Colon (tissue), 2 donors: Measurements from ENCODE around the gene ARRB1.

Experiments used
- FAIRE-seq: peaks from 2 replicates; lab custom pipeline; 2012; peaks lifted over from hg19 to GRCh38; lab: Jason Lieb, UNC
- donor health status: control.
- donor health status: control.

ARRB1 gene

DNA sequence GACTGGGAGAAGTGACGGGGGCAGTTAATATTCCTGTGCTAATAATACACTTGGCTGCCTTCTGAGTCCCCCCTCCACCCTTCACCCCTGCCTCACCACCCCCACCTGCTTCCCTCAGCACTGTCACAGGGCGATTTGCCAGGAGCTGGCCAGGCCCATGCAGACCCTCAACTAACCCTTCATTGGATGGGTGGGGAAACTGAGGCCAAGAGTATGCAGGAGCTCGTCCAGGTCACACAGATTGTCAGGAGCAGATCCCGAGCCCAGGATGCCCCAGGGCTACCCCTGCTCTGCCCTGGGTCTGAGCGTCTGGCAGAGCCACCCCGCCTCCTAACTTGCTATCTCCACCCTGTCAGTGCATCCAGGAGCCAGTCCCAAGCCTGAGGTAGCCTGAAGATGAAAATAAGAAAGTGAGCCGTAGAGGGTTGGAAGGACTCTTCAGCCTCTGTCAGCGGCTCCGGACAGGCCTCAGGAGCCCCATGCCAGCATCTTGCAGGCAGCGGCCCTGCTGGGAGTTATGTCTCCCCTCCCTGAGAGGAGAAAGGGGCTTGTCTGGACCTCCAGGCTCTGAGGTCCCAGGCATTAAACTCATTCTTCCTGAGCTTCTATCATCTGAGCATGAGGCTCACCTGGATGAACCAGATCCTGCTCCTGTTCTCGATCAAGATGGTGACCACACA is 104.7 kb downstream of the ARRB1 start:
- FAIRE-seq = no peak

DNA sequence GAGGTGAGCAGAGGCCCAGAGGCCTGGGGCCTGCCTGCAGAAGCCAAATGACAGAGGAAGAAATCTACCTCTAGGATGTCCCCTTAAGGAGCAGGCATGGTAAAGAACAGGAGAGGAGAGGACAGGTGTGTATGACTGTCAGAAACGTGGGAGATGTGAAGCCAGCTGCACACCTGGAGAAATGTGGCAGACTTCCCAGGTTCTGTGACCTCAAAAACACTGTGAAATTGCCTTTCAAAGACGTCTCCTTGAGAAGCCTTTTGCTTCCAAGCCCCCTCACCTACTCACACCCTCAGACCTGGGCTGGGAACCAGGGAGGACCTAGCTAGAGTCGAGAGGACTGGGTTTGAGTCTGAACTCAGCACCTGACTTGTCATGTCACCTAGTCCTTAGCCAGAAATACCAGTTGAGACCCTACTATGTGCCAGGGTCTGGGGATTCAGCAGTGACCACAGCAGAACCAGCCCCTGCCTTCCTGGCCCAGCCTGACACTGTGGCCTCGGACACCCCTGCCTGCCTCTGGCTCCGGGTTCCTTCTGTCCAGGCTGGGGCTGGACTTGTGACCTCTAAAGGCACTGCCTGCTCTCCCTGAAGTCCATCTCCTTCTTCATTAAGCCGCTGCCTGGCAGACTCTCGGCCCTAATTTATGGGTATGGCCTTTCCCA is 105.3 kb downstream of the ARRB1 start:
- no peak for FAIRE-seq

DNA sequence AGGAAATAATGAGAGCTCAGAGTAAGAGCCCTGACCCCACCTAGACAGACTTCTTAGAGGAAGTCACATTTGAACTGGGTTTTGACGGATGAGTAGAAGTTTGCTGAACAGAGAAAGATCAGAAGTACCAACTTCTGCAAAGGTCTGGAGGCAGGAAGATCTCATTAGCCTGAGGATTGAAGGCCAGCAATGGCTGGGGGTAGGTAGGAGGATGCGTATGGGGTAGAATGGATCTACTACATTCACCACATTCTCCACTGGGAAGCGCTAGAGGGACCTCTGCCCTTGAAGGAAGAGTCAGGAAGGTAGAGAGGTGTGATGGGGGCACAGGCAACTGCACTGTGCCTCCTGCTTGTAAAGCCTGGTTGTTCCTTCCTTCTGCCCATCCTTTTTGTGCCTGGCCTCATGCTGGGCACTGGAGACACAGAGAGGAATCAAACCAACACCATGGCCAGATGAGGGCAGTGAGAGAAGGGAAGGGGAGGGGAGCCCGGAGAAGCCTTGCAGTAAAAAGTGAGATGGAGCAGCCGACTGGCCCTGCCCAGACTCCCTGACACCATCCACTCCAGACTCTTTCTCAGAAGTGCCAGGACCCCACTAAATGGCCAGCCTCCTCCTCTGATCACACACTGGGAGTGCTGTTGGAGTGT is 106.0 kb downstream of the ARRB1 start:
- no peak for FAIRE-seq

DNA sequence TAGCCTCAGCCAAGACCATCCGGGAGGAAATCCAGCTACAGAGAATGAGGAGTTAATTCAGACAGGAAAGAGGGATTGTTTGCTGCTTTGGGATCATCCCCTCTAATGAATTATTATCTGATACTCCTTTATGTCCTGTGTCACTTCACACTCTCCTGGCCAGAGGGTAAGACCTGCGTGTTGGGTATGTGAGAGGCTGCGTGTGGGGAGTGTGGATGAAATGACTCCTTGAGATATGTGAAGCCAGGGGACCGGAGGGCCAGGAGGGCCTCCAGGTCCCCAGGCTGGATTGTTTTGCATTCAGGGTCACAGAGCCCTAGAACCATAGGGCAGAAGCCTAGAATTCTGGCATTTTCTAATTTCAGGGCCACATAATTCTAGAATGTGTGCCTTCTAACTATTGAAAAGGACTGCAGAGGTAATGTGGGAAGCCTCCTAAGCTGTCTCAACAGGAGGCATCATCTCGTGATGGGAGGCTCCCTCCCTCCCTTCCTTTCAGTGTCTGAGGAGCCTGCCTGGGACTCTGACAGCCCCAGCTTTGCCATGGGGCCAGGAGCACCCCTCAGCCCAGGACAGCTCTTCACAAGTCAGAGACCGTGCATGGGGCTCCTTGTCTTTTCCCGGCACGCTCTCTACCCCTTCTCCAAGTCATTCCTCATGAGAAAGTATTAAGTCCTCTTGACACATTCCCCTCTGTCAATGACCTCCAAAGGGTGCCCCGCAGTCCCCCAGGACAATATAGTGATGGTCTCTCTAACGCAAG is 107.2 kb downstream of the ARRB1 start:
- FAIRE-seq = no peak

DNA sequence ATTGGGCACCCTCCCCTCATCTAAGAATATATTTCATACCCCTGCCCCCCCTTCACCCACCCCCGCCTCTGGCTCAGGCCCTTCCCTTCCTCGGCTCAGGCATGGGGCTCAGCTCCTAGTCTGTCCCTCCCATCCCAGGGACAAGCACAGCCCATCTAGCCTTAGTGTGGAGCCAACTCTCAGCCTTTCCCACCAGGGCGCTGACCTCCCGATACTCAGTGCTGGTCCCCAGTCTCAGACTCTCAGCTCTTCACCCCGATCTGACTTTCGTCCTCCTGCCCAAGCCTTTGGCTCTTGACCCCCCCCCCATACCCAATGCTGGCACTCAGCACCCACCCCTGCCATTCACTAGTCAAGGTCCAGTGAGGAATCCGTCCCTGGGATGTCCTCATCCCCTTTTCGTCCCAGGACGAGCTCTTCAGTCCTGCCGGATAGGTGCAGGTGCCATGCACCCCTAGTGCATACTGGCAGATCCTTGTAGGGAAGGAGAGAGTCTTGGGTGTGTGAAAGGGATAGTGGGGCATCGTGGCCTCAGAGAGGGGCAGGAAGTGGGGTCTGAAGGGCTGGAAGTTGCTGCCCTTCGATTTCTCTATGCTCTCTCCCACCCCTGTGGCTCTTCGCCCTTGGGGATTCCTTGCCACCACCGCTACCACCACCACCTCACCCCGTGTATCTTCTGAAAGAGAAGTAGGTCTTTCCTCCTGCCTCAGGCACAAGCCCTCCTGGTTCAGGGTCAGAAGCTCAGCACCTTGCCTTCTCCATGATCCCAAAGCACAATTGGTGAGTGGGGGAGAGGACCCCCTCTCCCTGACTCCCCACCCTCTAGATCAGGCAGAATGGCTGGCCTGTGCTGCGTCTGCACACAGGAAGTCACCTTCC is 108.5 kb downstream of the ARRB1 start:
- no peak for FAIRE-seq

DNA sequence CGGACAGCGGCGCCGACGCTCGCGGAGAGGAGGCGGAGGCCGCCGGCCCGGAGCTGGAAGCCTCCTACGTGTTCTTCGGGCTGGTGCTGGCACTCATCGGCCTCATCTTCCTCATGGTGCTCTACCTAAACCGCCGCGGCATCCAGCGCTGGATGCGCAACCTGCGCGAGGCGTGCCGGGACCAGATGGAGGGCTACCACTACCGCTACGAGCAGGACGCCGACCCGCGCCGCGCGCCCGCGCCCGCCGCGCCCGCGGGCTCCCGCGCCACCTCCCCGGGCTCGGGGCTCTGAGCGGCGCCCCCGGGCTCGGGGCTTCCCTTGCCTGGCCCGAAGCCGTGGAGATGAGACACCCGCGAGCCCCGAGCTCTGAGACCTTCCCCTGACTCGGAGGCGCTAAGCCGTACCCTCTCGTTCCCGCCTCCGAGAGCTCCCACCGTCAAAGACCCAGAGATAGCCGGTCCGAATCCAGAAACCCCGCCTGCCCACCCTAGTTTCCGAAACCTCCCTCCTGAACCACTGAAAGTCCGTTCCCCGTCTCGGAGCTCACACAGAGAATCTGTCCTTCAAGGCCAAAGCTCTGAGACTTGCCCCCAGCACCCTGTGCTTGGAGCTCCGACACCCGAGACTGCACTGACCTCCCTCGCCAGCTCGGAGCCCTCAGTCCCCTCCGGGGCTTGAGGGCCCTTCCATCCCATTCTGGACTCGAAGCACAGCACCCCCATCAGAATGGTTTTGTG is 109.4 kb downstream of the ARRB1 start:
- FAIRE-seq = no peak

DNA sequence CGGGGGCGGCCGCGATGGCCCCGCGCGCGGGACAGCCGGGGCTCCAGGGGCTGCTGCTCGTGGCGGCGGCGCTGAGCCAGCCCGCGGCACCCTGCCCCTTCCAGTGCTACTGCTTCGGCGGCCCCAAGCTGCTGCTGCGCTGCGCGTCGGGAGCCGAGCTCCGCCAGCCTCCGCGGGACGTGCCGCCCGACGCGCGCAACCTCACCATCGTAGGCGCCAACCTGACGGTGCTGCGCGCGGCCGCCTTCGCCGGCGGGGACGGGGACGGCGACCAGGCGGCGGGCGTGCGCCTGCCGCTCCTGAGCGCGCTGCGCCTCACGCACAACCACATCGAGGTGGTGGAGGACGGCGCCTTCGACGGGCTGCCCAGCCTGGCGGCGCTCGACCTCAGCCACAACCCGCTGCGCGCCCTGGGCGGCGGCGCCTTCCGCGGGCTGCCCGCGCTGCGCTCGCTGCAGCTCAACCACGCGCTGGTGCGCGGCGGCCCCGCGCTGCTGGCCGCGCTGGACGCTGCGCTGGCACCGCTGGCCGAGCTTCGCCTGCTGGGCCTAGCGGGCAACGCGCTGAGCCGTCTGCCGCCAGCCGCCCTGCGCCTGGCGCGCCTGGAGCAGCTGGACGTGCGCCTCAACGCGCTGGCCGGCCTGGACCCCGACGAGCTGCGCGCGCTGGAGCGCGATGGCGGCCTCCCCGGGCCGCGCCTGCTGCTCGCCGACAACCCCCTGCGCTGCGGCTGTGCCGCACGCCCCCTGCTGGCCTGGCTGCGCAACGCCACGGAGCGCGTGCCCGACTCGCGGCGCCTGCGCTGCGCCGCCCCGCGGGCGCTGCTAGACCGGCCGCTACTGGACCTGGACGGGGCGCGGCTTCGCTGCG is 110.2 kb downstream of the ARRB1 start:
- no peak for FAIRE-seq

DNA sequence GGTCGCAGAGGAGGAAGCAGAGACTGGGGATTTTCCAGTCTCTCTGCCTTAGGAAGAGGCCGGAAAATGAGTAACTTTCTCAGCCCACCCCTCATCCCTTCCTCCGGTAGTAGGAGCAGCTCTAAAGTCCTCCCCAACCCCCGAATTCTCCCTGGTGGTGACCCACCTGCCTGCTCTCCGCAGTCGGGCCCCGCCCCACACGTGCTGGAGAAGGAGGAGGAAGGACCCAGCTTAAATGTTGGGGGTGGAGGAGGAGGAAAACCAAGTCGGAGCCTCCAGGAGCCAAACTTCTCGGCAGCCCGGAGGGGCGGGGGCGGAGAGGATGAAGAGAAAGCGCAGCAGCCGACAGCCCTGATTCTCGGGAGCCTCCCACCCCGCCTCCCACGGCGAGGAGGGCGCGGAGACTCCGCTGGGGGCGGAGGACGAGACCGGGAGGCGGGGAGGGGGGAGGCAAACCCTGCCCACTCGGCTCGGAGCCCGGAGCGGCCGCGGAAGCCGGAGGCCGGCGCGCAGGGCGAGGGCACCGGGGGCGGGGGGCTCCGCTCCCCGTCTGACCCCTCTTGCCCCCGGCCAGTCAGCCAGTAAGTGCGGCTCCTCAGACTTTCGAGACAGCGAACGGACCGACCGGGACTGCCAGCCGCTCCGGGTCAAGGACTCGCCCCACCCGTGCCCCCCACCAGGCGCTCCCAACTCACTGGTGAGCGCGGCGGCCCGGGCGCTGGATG is 111.0 kb downstream of the ARRB1 start, which contains the start of gene TPBGL:
TSS of gene TPBGL (plus strand) at position 464 of the 725 bp plus-strand sequence. CDS start 276 bp downstream, outside the sequence.
- FAIRE-seq = no peak

DNA sequence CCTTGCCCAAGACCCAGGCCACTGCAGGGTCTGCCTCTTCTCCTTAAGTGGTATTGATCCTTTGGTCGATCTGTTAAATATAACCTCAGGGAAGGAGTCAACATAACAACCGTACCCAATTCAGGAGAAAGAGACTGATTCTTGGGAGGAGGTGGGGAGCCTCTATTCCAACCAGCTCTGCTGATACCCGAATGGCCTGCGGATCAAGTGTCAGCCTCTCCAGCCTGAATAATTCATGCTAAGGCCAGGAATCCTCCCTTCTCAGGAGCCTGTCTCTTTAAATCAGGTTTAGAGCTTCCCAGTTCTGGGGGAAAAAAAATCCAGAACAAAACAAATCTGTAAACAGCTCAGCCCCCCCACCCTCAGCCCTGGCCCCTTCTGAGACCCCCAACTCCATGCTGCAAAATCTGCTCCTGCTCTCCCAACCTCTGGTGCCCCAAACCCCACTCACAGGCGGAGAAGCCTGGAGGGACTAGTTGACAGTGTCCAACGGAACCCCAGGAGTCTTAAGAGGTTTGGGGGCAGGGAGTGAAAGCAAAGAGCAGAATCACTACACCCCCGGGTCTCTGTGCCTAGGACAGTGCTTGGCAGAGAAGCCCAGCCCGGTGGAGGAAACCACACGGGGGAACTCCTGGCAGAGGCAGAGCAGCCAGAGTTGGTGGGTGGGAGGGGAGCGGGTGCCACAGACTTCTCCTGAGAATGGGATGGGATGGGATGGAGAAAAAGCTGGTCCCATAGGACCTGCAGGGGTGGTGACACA is 111.8 kb downstream of the ARRB1 start:
- FAIRE-seq = no peak

DNA sequence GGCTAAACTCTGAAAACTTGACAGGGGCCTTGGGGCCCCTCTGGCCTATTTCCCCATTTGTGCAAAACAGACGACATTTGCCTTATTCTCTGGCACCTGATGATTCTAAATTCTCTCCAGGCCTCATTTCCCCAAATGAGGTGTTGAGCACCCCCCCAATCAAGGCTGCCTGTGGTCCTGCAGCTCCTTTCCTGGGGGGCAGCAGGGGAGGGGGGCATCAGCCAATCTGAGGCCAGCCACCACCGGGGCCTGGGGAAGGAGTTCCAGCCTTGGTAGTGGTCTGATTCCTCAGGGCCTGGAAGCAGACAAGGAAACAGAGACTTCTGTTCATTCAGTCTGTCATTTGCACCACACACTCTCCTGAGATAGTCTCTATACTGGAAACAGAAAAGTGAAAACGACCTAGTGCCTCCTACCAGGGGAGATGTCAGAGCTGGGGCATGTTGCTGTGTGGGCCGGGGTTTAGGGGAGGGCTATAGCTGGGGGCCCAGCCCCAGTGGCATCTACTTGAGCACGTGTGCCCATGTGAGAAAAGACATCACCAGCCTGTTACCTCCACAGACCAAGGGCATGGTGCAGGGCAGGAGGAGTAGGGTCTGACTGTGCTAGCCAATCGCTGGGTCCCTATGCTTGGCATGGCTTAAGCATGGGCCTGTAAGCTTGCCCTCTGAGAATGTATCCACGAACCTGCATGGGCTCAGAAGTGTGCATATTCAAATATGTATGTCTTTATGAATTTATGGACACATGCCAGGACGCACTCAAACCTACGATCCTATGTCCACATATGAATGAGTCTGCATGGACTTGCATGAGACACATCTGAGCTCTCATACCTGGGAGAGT is 112.6 kb downstream of the ARRB1 start:
- no peak for FAIRE-seq

DNA sequence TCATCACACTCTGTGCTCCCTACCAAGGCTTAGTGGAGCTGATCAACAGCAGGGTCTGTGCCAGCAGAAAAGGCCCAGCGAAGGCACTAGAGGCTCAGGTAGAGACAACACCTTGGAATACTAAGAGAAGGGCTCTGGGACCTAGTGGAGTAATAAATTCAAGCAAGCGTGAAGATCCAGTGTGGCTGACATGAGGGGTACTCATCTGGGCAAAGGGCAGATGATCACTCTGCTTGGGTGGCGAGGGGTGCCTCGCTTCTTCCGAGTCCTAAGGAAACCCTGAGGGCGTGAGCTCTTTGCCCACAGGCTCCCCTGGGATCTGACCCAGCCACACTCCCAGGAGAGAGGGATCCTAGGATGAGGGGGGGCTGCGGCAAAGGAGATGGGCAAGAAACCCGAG is 114.4 kb downstream of the ARRB1 start:
- FAIRE-seq = no peak

DNA sequence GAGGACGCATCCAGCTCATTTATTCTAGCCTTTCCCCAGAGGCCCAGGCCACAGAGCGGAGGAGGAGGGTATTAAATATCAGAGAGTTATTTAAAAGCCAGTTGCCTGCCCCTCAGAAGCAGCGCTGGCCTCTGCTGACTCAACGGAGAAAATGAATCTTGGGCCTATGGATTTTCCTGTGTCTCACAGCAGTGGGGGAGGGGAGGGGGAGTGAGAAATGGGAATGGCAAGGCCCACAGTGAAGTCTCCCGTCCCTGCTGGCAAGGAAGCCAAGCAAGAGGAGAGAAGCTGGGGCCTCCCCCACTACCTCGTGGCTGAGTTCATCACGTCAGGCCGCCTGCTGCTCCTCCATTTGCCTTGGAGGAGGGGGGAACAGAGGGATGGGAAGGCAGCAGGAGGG is 115.4 kb downstream of the ARRB1 start:
- no peak for FAIRE-seq

DNA sequence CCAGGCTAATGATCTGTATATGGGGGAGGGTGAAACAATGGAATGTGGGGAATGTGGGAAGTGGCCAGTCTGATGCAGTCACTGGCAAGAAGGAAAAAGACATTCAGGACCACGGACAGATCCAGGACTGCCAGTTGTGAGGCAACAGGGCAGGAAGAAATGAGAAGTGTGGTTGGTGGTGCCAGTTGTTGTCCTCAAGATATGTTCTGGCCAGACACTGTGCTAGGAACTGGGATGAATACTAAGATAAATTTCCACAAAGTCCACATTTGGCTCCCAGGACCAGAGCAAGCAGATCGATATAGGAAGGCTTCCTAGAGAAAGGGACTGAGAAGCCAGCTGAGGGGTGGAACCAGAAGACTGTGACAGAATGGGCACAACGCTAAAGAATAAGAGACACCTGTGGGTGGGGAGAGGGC is 117.7 kb downstream of the ARRB1 start:
- FAIRE-seq = no peak

DNA sequence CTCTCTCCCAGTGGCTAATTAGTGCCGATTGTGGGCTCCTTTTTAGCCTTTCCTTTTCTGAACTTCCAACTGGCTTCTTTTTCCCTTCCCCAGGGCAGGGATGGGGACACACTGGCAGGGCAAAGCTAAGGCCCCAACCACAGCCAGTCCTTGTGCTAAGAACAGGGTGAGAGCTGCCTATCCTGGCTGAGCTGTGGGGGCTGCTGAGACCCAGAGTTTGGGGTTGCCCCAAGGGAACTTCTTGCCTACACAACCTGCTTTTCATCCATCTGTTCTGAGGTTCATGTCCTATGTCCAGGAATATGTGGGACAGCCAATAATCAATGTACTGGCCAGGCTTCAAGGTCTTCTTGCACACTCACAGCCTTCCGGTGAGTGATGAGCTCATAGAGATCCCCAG is 120.8 kb downstream of the ARRB1 start:
- no peak for FAIRE-seq

DNA sequence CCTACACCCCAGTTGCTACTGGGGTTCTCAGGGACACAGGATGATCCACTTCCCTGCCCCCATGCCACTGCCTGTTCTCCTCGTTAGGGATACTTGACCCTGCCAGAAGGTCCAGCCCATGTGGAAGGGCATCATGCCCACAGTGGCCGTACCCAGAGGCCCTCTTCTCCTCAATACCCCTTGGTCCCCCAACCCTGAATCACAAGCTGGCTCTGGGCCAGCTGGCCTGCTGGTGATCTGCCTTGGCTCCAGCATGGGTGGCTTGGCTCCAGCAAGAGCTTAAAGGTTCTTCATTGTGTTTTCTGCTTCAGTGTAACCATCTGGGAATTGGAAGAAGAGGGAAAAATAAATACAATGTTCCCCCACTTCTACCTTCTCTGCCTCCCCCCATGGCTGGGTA is 122.0 kb downstream of the ARRB1 start:
- no peak for FAIRE-seq

DNA sequence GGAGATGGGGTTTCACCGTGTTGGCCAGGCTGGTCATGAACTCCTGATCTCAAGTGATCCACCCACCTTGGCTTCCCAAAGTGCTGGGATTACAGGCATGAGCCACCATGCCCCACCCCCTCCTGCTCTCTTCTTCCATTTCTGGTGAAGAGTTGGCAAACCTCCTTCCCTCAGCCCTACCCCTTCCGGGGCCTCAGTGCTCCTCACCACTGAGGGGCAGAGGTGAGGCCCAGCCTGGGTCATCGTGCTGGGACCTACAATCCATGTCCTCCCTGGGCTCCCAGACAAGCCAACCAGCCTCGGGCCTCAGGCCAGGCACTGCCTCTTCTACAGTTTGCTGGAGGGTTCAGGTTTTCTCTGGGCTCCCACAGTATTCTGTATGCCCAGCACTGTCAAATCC is 125.7 kb downstream of the ARRB1 start:
- no peak for FAIRE-seq

DNA sequence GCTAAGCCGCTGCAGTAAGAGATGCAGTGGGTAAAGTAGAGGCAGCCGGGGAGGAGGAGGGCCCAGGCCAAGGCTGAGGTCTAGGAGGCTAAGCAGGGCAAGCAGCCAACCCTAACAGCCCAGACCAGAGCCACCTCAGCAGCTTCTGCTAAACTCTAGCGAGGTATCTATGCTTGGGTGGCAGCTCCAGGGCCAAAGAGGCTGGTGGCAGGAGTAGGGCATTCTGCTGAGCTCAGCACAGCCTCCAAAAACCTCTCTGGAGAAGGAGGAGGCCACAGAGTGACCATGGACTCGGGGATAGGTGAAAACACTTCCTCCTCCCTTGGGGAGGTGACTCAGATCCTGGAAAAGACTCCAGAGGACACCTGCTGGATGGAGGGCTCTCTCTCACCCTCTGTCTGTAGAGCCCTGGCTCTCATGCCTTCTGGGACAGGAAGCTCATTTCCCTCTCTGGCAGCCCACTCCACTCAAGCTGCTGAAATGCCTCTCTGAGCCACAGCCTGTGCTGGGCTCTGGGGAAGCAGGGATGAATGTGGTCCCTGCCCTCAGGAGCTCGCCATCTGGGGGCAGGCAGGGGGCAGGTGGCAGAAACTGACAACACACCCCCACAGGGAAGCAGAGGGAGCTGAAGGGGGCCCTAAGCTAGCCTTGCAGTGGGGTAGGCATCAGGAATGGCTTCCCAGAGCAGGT is 127.4 kb downstream of the ARRB1 start:
- no peak for FAIRE-seq
